HG02610 (cell line): ENCODE results near the gene PDS5B.
"Not testable (repeated sequence)": the region's sequence is repeated elsewhere in the genome, so short reads cannot be mapped to it uniquely, and the experiment has no call there.

Source experiments
- ATAC-seq: cut with Tn5 transposase; IDR thresholded peaks from one replicate; pipeline ENCODE4 v1.9.1; 2021; ENCODE audit warnings: mild to moderate bottlenecking, moderate library complexity; ENCODE audit not compliant: unreplicated experiment

PDS5B gene

GRCh38 chr13:32721131-32722034 lies 135.1 kb downstream of the PDS5B start:
- not testable (repeated sequence) for ATAC-seq

GRCh38 chr13:32722340-32722739 lies 136.1 kb downstream of the PDS5B start:
- no peak for ATAC-seq

GRCh38 chr13:32723987-32724386 lies 137.7 kb downstream of the PDS5B start:
- no peak for ATAC-seq

- ATAC-seq = no peak
Measured at GRCh38 chr13:32726374-32727037, 140.3 kb downstream of the PDS5B start.

GRCh38 chr13:32728327-32728726 lies 142.1 kb downstream of the PDS5B start:
- no peak for ATAC-seq

GRCh38 chr13:32729097-32729496 lies 142.8 kb downstream of the PDS5B start:
- ATAC-seq = not testable (repeated sequence)

GRCh38 chr13:32731074-32731473 lies 144.8 kb downstream of the PDS5B start:
- no peak for ATAC-seq

GRCh38 chr13:32731576-32731975 lies 145.3 kb downstream of the PDS5B start:
- no peak for ATAC-seq

GRCh38 chr13:32733690-32734089 lies 147.4 kb downstream of the PDS5B start:
- ATAC-seq = no peak

- ATAC-seq = no peak
Measured at GRCh38 chr13:32734511-32734910, 148.3 kb downstream of the PDS5B start.

- no peak for ATAC-seq
Measured at GRCh38 chr13:32735859-32736258, 149.6 kb downstream of the PDS5B start.

GRCh38 chr13:32736648-32737047 lies 150.4 kb downstream of the PDS5B start:
- ATAC-seq = peak; percentile 27

- peak; percentile 80 for ATAC-seq
Measured at GRCh38 chr13:32737111-32737571, 150.9 kb downstream of the PDS5B start.

GRCh38 chr13:32737679-32738078 lies 151.4 kb downstream of the PDS5B start:
- ATAC-seq = peak; percentile 42

- no peak for ATAC-seq
Measured at GRCh38 chr13:32745509-32745908, 159.3 kb downstream of the PDS5B start.

GRCh38 chr13:32746474-32746873 lies 160.2 kb downstream of the PDS5B start:
- ATAC-seq = no peak

GRCh38 chr13:32748305-32748704 lies 162.1 kb downstream of the PDS5B start:
- ATAC-seq = no peak

- no peak for ATAC-seq
Measured at GRCh38 chr13:32751340-32751739, 165.1 kb downstream of the PDS5B start.

- no peak for ATAC-seq
Measured at GRCh38 chr13:32752311-32752710, 166.1 kb downstream of the PDS5B start.

- ATAC-seq = no peak
Measured at GRCh38 chr13:32752997-32753606, 166.8 kb downstream of the PDS5B start.

- ATAC-seq = no peak
Measured at GRCh38 chr13:32754179-32754578, 167.9 kb downstream of the PDS5B start.

GRCh38 chr13:32759152-32759551 lies 172.9 kb downstream of the PDS5B start:
- no peak for ATAC-seq
